Measurements from ENCODE around the gene KIF13A. TPM values are rescaled to one million over a fixed set of nuclear protein-coding genes. Genes with fewer than 3 reads are reported as not detected.
A peak's percentile ranks its signal among the peaks of the same experiment; 100 is the strongest.
"Not testable (repeated sequence)": the region's sequence is repeated elsewhere in the genome, so short reads cannot be mapped to it uniquely, and the experiment has no call there.

KIF13A gene
- total RNA-seq, 1 experiment from 2014 or later, result 52.7 TPM

DNA sequence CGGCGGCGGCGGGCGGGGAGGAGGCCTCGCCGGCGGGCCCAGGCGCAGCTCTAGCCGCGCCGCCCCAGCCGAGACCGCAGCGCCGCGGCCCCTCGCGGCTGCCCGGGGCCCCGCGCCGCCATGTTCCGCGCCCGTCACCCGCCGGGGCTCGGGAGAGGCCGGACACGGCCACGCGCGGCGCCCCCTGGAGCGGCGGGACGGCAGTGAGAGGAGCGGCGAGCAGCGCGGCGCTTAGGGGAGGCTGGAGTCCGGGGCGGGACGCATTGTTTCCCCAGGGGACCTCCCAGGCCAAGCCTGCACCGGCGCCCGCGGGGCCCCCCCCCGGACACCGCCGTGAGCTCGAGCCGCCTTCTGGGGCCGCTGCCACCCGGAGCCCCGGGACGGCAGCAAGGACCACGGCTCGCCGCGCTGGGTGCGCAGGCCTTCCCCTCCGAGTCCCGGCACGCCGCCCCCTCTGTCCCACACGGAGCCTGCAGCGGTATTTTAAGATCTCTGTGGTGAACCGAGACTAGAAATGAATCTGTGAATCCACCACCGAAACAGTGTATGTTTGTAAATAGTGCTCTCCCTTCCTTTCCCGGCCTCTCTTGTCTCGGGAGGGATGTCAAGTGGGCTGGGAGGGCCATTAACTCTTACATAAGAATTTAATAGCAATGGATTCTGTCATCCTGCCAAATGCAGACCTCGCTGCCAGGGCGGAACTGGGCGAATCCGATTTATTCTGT is 424 bp upstream of the KIF13A start:
- H3K27me3 ChIP-seq (replicated peaks), result no peaks in the 10 kb centered on the region
- peak overlapping the region; percentile 79 for H3K27ac ChIP-seq
- peaks cover 27% of the 10 kb centered on the region for H3K4me1 ChIP-seq (replicated peaks)
- H3K9me3 ChIP-seq (replicated peaks), result no peaks in the 10 kb centered on the region
- H3K36me3 ChIP-seq, result peaks cover 10% of the 10 kb centered on the region
- H3K4me3 ChIP-seq, result peak overlapping the region; percentile 93
- peak; percentile 76 to 87 for DNase-seq (ENCODE audit: low read depth in 1 of 2, low spot score in 2 of 2)

DNA sequence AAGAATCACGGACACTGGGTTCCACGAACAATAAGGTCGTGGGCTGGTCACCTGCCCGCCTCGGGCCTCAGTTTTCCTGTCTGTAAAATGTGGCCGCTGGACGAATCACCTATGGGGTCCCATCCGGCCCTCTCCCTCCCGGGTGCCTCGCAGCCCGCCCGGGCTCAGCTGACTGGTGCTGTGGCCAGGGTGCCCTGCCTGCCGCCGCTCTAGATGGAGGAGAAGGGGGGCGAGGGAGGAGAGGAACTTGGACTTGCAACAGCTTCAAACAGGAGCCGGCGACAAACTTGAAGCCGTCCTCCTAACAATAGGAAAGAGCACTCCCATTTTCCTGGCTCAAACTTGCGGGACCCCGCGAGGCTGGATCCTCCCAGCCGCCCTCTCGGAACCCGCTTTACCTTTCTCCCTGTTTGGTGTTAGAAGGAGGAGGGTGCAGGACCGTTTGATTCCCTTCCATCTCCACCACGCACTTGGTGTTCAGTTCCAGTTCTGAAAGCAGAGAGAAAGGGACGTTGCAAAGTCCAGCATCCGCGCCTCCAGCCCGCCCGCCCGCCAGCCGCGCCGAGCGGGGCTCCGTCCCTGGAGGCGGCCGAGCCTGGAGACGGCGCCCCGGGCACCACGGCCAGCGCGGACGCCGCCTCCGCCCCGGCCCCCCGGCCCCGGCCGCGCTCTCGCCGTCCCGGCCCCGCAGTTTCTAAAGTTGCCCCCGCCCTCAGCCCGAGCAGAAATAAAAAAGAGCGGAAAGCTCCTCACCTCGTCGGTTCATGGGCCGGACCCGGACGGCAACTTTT is 584 bp downstream of the KIF13A start:
- Histone ChIP-seq H3K4me1 (replicated peaks) (peaks cover 22% of the 10 kb centered on the region), H3K9me3 (replicated peaks) (no peaks in the 10 kb centered on the region), H3K4me3 (peak overlapping the region; percentile 93), H3K36me3 (peaks cover 18% of the 10 kb centered on the region), H3K27me3 (replicated peaks) (no peaks in the 10 kb centered on the region), H3K27ac (peak overlapping the region; percentile 22; the same call in 1 of the 2 replicates)
- peak; percentile 73 for DNase-seq (ENCODE audit: low read depth in 1 of 2, low spot score in 2 of 2)

DNA sequence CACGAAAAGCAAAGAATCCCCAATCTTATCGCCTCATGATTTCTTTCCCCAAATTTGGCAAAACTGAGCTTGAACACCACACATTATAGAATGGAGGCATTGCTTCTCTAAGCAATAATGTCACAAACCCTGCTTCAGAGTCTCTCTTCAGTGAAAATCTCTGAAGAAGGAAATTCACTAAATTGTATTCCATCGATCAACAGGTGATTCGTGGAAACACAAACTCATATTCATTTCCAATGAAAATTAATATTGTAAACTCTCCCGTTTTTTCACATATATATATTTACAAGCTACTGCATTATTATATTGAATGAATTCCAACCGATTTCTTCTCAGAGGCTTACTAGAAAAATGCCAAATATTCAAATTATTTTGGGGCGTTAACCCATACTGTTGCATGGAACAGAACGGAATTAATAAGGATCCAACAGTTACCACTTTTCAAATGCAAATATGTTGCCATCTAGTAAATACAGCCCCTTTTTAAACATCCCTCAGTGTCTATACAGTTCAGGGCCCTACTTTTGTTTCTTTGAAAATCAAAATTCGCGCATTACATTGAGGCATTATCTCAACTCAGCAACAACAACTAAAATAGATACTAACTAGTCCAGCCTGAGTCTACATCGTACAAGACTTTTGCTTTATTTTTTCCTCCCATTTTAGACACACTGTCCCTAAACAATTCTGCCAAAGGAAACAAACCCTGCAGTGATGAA is 1.3 kb downstream of the KIF13A start:
- Histone ChIP-seq H3K27ac (no peak overlapping the region), H3K27me3 (replicated peaks) (no peaks in the 10 kb centered on the region), H3K9me3 (replicated peaks) (no peaks in the 10 kb centered on the region), H3K4me3 (peak overlapping the region; percentile 93), H3K4me1 (replicated peaks) (peaks cover 29% of the 10 kb centered on the region), H3K36me3 (peaks cover 23% of the 10 kb centered on the region)
- no peak for DNase-seq (ENCODE audit: low read depth in 1 of 2, low spot score in 2 of 2)

DNA sequence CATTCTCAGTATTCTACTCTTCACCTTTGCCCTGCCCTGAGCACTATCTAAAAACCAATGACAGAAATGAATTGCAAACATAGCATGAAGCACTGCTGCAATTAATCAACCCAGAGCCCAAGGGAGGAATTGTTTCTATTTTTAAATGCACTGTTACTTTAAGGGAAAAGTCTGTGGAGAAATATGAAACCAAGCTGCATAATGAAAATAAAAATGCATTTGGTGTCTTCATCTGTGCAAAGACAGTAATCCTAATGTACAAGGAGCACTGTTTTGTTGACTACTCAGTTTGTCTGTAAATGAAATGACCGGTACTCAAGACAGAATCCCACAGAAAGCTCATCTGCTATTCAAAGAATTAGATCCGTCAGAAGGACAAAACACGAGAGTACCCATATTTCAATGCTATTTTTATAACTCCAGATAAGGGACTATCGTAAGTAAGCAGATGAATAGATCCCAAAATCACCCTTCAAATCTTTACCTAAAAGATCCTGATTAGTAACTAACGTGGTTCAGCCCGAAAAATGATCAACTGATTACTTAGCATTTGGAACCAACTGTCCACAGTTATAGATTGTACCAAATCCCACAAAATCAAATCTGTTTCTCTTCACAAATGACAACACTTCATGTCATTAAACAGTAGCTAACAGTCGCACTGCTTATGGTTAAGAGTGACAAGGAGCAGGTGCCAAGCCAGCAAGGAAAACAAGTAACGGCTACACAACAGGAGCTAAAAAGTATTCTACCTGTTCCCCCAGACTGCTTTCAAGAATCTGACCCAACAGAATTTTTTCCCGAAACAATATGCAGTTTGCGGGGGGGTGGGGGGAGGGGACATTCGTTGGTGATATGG is 2.4 kb downstream of the KIF13A start:
- no peak overlapping the region for H3K27ac ChIP-seq
- H3K27me3 ChIP-seq (replicated peaks), result no peaks in the 10 kb centered on the region
- H3K4me3 ChIP-seq, result no peak overlapping the region
- DNase-seq (ENCODE audit: low read depth in 1 of 2, low spot score in 2 of 2), result no peak
- peaks cover 39% of the 10 kb centered on the region for H3K4me1 ChIP-seq (replicated peaks)
- no peaks in the 10 kb centered on the region for H3K9me3 ChIP-seq (replicated peaks)
- H3K36me3 ChIP-seq, result peaks cover 23% of the 10 kb centered on the region

DNA sequence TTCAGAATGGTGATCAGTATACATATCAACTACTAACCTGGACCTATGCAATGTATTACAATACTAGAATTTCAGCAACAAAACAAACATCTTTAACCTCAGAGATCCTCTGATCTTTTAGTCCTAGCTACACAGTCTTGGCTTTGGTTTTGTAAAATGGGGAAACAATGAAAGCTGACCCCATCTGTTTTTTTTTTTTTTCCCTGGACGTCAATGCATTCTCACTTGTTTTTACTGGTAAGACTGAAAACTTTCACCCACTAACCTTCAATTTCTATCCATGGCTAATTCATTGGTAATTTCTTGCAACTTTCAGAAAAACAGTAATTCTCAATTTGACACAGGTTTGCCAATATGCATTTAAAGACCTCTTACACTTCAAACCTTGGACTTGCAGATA is 3.0 kb downstream of the KIF13A start:
- Histone ChIP-seq H3K4me1 (replicated peaks) (peaks cover 39% of the 10 kb centered on the region), H3K27me3 (replicated peaks) (no peaks in the 10 kb centered on the region), H3K36me3 (peaks cover 24% of the 10 kb centered on the region), H3K27ac (no peak overlapping the region), H3K9me3 (replicated peaks) (no peaks in the 10 kb centered on the region), H3K4me3 (no peak overlapping the region)
- no peak for DNase-seq (ENCODE audit: low read depth in 1 of 2, low spot score in 2 of 2)

DNA sequence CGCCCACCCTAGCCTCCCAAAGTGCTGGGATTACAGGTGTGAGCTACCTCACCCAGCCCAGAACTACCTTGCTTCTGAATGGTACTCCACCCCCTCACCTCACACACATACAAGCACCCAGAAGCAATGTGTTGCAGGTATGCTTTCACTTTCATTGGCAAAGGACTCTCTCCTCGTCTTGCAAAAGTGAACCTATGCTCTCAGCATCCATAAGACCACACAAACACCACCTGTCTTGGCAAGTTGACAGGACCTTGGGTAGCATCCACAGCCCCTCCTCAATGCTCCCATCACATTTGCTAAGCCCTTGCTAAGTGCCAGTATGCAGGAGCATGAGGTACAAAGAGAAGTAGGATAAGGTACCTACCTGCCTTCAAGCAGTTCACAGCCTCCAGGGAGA is 3.7 kb downstream of the KIF13A start:
- Histone ChIP-seq H3K4me3 (no peak overlapping the region), H3K36me3 (peaks cover 29% of the 10 kb centered on the region), H3K27ac (no peak overlapping the region), H3K4me1 (replicated peaks) (peaks cover 38% of the 10 kb centered on the region), H3K9me3 (replicated peaks) (no peaks in the 10 kb centered on the region), H3K27me3 (replicated peaks) (no peaks in the 10 kb centered on the region)
- DNase-seq (ENCODE audit: low read depth in 1 of 2, low spot score in 2 of 2), result no peak

DNA sequence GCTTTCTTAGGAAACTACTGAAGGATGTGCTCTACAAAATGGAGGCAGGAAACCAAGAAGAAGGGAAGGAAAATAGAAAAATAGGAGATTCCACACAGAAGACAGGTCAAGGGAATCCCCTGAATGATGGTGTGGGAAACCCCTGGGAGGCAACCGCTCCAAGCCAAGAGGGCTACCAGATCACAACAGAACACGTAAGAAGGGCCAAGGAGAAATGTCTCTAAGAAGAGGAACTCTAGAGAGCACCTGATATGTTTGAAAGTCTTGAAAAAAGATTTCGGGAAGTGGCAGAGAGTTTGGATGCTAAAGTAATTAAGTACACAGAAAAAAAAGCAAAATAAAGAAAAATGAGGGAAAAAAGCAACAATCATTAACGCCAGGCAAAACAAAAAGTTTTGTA is 7.1 kb downstream of the KIF13A start:
- Histone ChIP-seq H3K4me3 (no peak overlapping the region), H3K36me3 (peaks cover 26% of the 10 kb centered on the region), H3K27ac (peak overlapping the region; percentile 27; the same call in 1 of the 2 replicates), H3K4me1 (replicated peaks) (peaks cover 25% of the 10 kb centered on the region), H3K27me3 (replicated peaks) (no peaks in the 10 kb centered on the region), H3K9me3 (replicated peaks) (no peaks in the 10 kb centered on the region)
- DNase-seq (ENCODE audit: low read depth in 1 of 2, low spot score in 2 of 2), result no peak

DNA sequence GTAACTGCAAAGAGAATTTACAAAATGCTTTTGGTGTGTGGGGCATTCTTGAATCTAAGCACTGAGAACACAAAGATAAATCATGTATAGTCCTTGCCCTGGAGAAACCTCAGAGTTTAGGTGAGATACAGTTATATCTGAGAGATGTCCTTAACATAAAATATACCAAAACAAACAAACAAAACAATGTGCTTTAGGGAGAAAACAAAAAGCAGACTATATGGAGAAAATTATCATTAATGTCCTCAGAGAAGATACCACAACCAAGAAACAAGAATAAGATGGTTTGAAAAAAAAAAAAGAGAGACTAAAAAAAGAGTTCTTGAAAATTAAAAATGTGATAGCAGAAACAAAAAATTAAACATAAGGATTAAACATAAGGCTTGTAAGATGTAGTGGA is 8.0 kb downstream of the KIF13A start:
- Histone ChIP-seq H3K36me3 (peaks cover 26% of the 10 kb centered on the region), H3K27ac (no peak overlapping the region)

DNA sequence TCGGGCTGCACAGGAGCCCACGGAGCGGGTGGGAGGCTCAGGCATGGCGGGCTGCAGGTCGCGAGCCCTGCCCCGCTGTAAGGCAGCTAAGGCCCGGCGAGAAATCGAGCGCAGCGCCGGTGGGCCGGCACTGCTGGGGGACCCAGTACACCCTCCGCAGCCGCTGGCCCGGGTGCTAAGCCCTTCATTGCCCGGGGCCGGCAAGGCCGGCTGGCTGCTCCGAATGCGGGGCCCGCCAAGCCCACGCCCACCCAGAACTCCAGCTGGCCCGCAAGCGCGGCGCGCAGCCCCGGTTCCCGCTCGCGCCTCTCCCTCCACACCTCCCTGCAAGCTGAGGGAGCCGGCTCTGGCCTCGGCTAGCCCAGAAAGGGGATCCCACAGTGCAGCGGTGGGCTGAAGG is 11.2 kb downstream of the KIF13A start:
- not testable (repeated sequence) for H3K27ac ChIP-seq; H3K27me3 ChIP-seq (replicated peaks); H3K36me3 ChIP-seq; H3K4me3 ChIP-seq; DNase-seq (ENCODE audit: low read depth in 1 of 2, low spot score in 2 of 2); H3K9me3 ChIP-seq (replicated peaks)
- peaks cover 31% of the 10 kb centered on the region for H3K4me1 ChIP-seq (replicated peaks)

More for the DNA sequence above, 8.0 kb downstream of the KIF13A start:
- DNase-seq (ENCODE audit: low read depth in 1 of 2, low spot score in 2 of 2), result no peak
- Histone ChIP-seq H3K9me3 (replicated peaks) (no peaks in the 10 kb centered on the region), H3K4me3 (no peak overlapping the region), H3K4me1 (replicated peaks) (peaks cover 17% of the 10 kb centered on the region), H3K27me3 (replicated peaks) (no peaks in the 10 kb centered on the region)

DNA sequence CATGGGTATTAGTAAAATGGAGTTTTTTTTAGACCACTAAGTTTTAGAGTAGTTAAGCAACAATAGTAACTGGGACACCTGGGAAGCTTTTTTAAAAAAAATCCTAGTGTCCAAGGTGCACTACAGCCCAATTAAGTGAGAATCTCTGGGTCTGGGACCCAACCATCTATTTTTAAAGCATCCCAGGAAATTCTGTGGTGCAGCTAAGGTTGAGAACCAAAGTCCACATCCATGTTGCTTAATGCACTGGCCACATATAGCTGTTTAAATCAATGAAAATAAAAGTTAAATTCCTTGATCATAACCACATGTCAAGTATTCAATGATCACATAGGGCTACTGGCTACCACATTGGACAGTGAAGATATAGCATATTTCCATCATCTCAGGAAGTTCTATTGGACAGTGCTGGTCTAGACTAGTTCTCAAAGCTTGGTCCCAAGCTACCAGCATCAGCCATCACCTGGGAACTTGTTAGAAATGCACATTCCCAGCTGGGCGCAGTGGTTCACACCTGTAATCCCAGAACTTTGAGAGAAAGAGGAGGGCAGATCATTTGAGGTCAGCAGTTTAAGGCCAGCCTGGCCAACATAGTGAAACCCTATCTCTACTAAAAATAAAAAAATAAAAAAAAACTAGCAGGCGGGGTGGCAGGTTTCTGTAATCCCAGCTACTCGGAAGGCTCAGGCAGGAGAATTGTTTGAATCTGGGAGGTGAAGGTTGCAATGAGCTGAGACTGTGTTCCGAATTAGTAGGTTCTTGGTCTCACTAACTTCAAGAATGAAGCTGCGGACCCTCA is 12.7 kb downstream of the KIF13A start:
- Histone ChIP-seq H3K4me3 (no peak overlapping the region), H3K4me1 (replicated peaks) (peaks cover 29% of the 10 kb centered on the region), H3K27ac (no peak overlapping the region), H3K36me3 (peaks cover 6% of the 10 kb centered on the region; the same call in 1 of the 2 replicates), H3K9me3 (replicated peaks) (no peaks in the 10 kb centered on the region), H3K27me3 (replicated peaks) (no peaks in the 10 kb centered on the region)
- no peak for DNase-seq (ENCODE audit: low read depth in 1 of 2, low spot score in 2 of 2)

DNA sequence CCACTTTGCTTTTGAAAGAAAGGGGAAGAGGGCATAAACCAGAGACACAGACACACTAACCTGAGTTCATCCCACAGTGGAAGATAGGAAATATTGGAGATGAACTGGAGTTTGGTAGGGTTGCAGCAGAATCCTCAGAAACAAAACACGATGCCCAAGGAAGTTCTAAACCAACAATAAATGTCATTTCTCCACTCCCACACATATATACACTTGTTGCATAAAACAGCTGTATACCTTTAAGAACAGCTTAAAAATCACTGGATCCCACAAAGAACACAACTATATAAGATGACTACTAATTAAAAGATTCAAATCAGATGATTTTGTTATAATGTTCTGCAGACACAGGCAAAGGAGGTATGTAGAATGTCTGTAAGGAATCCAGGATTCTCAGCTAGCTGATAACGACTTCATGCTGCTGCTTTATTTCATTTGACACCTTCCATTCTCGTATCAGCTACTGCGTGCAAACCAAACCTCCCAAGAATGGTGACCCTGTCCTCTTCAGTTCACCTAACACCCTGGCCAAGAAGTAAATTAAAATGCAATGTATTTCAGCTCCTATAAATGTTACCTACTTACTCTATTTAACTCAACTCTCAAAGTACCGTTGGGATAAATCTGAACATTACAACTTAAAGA is 14.3 kb downstream of the KIF13A start:
- peak overlapping the region; percentile 51; the same call in 1 of the 2 replicates for H3K27ac ChIP-seq
- no peaks in the 10 kb centered on the region for H3K9me3 ChIP-seq (replicated peaks)
- no peak for DNase-seq (ENCODE audit: low read depth in 1 of 2, low spot score in 2 of 2)
- H3K36me3 ChIP-seq, result no peaks in the 10 kb centered on the region
- H3K27me3 ChIP-seq (replicated peaks), result no peaks in the 10 kb centered on the region
- H3K4me1 ChIP-seq (replicated peaks), result peaks cover 44% of the 10 kb centered on the region
- no peak overlapping the region for H3K4me3 ChIP-seq
